ENCODE results near the gene DCUN1D2. TPM values are rescaled to one million over a fixed set of nuclear protein-coding genes. Genes with fewer than 3 reads are reported as not detected.
"Not testable (repeated sequence)": the region's sequence is repeated elsewhere in the genome, so short reads cannot be mapped to it uniquely, and the experiment has no call there.

DCUN1D2 gene
- total RNA-seq, 1 experiment from 2014 or later, result 38.6 TPM

- Histone ChIP-seq H3K4me1 (ENCODE audit: insufficient read depth, low read length, poor library complexity, severe bottlenecking) (no peaks in the 10 kb centered on the region), H3K27me3 (replicated peaks; ENCODE audit: insufficient read depth, low read depth, low read length, poor library complexity) (no peaks in the 10 kb centered on the region), H3K9me3 (ENCODE audit: low read depth, low read length, poor library complexity, severe bottlenecking) (no peaks in the 10 kb centered on the region), H3K27ac (ENCODE audit: low read depth, low read length, poor library complexity, severe bottlenecking) (no peak overlapping the region), H3K36me3 (ENCODE audit: insufficient read depth, low read length, poor library complexity, severe bottlenecking) (peaks cover 39% of the 10 kb centered on the region), H3K4me3 (ENCODE audit: low read depth, low read length, poor library complexity, severe bottlenecking) (no peak overlapping the region)
- no peak for DNase-seq (ENCODE audit: low spot score)
- POLR2A ChIA-PET (ENCODE audit: low non-redundant PET), result no interaction called here
- no TSS peak for BruUV-seq (replicated peaks)
- CTCF ChIA-PET, result no interaction called here
- TF ChIP-seq EZH2 (IDR thresholded peaks at IDR 0.05; ENCODE audit: borderline replicate concordance, low read depth, low read length, poor library complexity, severe bottlenecking), result no peak
- TF ChIP-seq CTCF (conservative IDR thresholded peaks at IDR 0.05; ENCODE audit: low read depth, low read length), result no peak
- intact Hi-C loops (cut with micrococcal nuclease; ENCODE audit: unreplicated experiment), result no loop called here
These were observed 18.7 kb downstream of the DCUN1D2 start for GRCh38 chr13:113471844-113472243.

- CTCF ChIA-PET; BruUV-seq (replicated peaks); DNase-seq (ENCODE audit: low spot score); POLR2A ChIA-PET (ENCODE audit: low non-redundant PET); H3K4me3 ChIP-seq (ENCODE audit: low read depth, low read length, poor library complexity, severe bottlenecking); H3K4me1 ChIP-seq (ENCODE audit: insufficient read depth, low read length, poor library complexity, severe bottlenecking); H3K9me3 ChIP-seq (ENCODE audit: low read depth, low read length, poor library complexity, severe bottlenecking); intact Hi-C loops (cut with micrococcal nuclease; ENCODE audit: unreplicated experiment); H3K27me3 ChIP-seq (replicated peaks; ENCODE audit: insufficient read depth, low read depth, low read length, poor library complexity); H3K27ac ChIP-seq (ENCODE audit: low read depth, low read length, poor library complexity, severe bottlenecking): not testable (repeated sequence)
- peaks cover 29% of the 10 kb centered on the region for H3K36me3 ChIP-seq (ENCODE audit: insufficient read depth, low read length, poor library complexity, severe bottlenecking)
These were observed 19.8 kb downstream of the DCUN1D2 start for GRCh38 chr13:113470635-113471163.

GRCh38 chr13:113470073-113470472 lies 20.4 kb downstream of the DCUN1D2 start:
- H3K27ac ChIP-seq (ENCODE audit: low read depth, low read length, poor library complexity, severe bottlenecking), result no peak overlapping the region
- H3K4me3 ChIP-seq (ENCODE audit: low read depth, low read length, poor library complexity, severe bottlenecking), result no peak overlapping the region
- BruUV-seq (replicated peaks), result no TSS peak
- H3K9me3 ChIP-seq (ENCODE audit: low read depth, low read length, poor library complexity, severe bottlenecking), result no peaks in the 10 kb centered on the region
- TF ChIP-seq CTCF (conservative IDR thresholded peaks at IDR 0.05; ENCODE audit: low read depth, low read length) (no peak), EZH2 (IDR thresholded peaks at IDR 0.05; ENCODE audit: borderline replicate concordance, low read depth, low read length, poor library complexity, severe bottlenecking) (no peak)
- ChIA-PET CTCF (no interaction called here), POLR2A (ENCODE audit: low non-redundant PET) (no interaction called here)
- H3K36me3 ChIP-seq (ENCODE audit: insufficient read depth, low read length, poor library complexity, severe bottlenecking), result peaks cover 28% of the 10 kb centered on the region
- no peak for DNase-seq (ENCODE audit: low spot score)
- H3K4me1 ChIP-seq (ENCODE audit: insufficient read depth, low read length, poor library complexity, severe bottlenecking), result no peaks in the 10 kb centered on the region
- intact Hi-C loops (cut with micrococcal nuclease; ENCODE audit: unreplicated experiment), result no loop called here
- H3K27me3 ChIP-seq (replicated peaks; ENCODE audit: insufficient read depth, low read depth, low read length, poor library complexity), result no peaks in the 10 kb centered on the region

- Histone ChIP-seq H3K27me3 (replicated peaks; ENCODE audit: insufficient read depth, low read depth, low read length, poor library complexity) (no peaks in the 10 kb centered on the region), H3K36me3 (ENCODE audit: insufficient read depth, low read length, poor library complexity, severe bottlenecking) (peaks cover 23% of the 10 kb centered on the region), H3K9me3 (ENCODE audit: low read depth, low read length, poor library complexity, severe bottlenecking) (no peaks in the 10 kb centered on the region), H3K27ac (ENCODE audit: low read depth, low read length, poor library complexity, severe bottlenecking) (no peak overlapping the region), H3K4me1 (ENCODE audit: insufficient read depth, low read length, poor library complexity, severe bottlenecking) (no peaks in the 10 kb centered on the region), H3K4me3 (ENCODE audit: low read depth, low read length, poor library complexity, severe bottlenecking) (no peak overlapping the region)
- CTCF ChIA-PET, result no interaction called here
- no peak for TF ChIP-seq EZH2 (IDR thresholded peaks at IDR 0.05; ENCODE audit: borderline replicate concordance, low read depth, low read length, poor library complexity, severe bottlenecking)
- TF ChIP-seq CTCF (conservative IDR thresholded peaks at IDR 0.05; ENCODE audit: low read depth, low read length), result no peak
- DNase-seq (ENCODE audit: low spot score), result no peak
- BruUV-seq (replicated peaks), result no TSS peak
- intact Hi-C loops (cut with micrococcal nuclease; ENCODE audit: unreplicated experiment), result no loop called here
- POLR2A ChIA-PET (ENCODE audit: low non-redundant PET), result no interaction called here
These were observed 20.9 kb downstream of the DCUN1D2 start for GRCh38 chr13:113469582-113469981.
